ENCODE measurements around the gene LINGO3.

GRCh38 chr19:2340496-2341243 is 32.7 kb upstream of the LINGO3 start:
- TF ChIP-seq CTCF (conservative IDR thresholded peaks at IDR 0.05; ENCODE audit: low read depth in 2 of 2) (no peak), POLR2AphosphoS5 (IDR thresholded peaks at IDR 0.05; ENCODE audit: low read depth) (no peak), ETS1 (IDR thresholded peaks at IDR 0.05) (no peak), JUNB (IDR thresholded peaks at IDR 0.05; ENCODE audit: unreplicated experiment) (no peak), EZH2 (IDR thresholded peaks at IDR 0.05; ENCODE audit: low read depth, unreplicated experiment) (no peak), EZH2phosphoT487 (IDR thresholded peaks at IDR 0.05; ENCODE audit: unreplicated experiment) (no peak), CREB1 (CRISPR knock-in tag; IDR thresholded peaks at IDR 0.05; ENCODE audit: low read depth) (no peak), ZNF462 (CRISPR knock-in tag; IDR thresholded peaks at IDR 0.05) (no peak), STAT1 (IDR thresholded peaks at IDR 0.05; ENCODE audit: unreplicated experiment) (no peak), ZNF331 (CRISPR knock-in tag; IDR thresholded peaks at IDR 0.05; ENCODE audit: low read depth) (no peak), ZNF114 (CRISPR knock-in tag; IDR thresholded peaks at IDR 0.05) (no peak)
- TF ChIP-seq, protein P1, sequence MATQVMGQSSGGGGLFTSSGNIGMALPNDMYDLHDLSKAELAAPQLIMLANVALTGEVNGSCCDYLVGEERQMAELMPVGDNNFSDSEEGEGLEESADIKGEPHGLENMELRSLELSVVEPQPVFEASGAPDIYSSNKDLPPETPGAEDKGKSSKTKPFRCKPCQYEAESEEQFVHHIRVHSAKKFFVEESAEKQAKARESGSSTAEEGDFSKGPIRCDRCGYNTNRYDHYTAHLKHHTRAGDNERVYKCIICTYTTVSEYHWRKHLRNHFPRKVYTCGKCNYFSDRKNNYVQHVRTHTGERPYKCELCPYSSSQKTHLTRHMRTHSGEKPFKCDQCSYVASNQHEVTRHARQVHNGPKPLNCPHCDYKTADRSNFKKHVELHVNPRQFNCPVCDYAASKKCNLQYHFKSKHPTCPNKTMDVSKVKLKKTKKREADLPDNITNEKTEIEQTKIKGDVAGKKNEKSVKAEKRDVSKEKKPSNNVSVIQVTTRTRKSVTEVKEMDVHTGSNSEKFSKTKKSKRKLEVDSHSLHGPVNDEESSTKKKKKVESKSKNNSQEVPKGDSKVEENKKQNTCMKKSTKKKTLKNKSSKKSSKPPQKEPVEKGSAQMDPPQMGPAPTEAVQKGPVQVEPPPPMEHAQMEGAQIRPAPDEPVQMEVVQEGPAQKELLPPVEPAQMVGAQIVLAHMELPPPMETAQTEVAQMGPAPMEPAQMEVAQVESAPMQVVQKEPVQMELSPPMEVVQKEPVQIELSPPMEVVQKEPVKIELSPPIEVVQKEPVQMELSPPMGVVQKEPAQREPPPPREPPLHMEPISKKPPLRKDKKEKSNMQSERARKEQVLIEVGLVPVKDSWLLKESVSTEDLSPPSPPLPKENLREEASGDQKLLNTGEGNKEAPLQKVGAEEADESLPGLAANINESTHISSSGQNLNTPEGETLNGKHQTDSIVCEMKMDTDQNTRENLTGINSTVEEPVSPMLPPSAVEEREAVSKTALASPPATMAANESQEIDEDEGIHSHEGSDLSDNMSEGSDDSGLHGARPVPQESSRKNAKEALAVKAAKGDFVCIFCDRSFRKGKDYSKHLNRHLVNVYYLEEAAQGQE (IDR thresholded peaks at IDR 0.05; ENCODE audit: unreplicated experiment) = no peak

Data from GM23338 (cell line).